ENCODE data around the gene PHF19.

Gene PHF19

DNA sequence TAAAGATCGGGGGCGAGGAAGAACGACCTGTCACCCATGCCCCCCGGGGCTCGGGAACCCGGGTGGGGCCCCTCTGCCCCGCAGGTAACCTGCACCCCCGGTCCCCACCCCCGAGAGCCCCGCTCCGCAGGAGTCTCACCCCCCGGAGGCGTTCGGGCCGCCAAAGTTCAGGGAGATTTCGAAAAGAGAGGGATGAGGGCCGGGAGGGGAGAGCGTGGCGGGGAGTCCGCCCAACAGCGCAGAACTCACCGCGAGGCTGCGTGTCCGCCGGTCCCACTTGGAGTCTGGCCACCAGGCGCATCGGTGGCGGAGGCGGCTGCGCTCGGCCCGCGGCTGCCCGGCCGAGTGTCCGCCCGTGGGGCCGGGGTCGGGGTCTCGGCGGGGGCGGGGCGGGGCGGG lies at the start of gene PHF19:
PHF19 (minus strand) TSS at position 347 of the 399 bp plus-strand sequence. CDS start 2,447 bp downstream, outside the sequence.
- Histone ChIP-seq H3K27ac (ENCODE audit: low read depth, low read length) (peak within 1 kb of the TSS; percentile 99), H3K4me3 (ENCODE audit: insufficient read depth, low read length, poor library complexity, severe bottlenecking) (peak within 1 kb of the TSS; percentile 98), H3K9me3 (ENCODE audit: insufficient read depth, low read length) (no peaks in the 10 kb centered on the region), H3K27me3 (ENCODE audit: low read length) (no peaks in the 10 kb centered on the region), H3K36me3 (ENCODE audit: low read length) (0 out of 2 replicates have a peak, but pooled peaks cover 7% of the 10 kb centered on the region), H3K79me2 (ENCODE audit: insufficient read depth, low read length) (peaks cover 8% of the 10 kb centered on the region; the same call in 1 of the 2 replicates), H4K20me1 (ENCODE audit: low read depth, low read length) (no peaks in the 10 kb centered on the region), H3K9ac (ENCODE audit: low read length) (peak within 1 kb of the TSS; percentile 100), H2AFZ (ENCODE audit: low read depth, low read length, severe bottlenecking) (peak within 1 kb of the TSS; percentile 28), H3F3A (ENCODE audit: insufficient read depth) (peaks cover 69% of the 10 kb centered on the region), H3K9me2 (replicated peaks; ENCODE audit: insufficient read depth, low read length) (no peaks in the 10 kb centered on the region), H3K4me2 (ENCODE audit: low read depth, low read length, poor library complexity, severe bottlenecking) (peak within 1 kb of the TSS; percentile 93)
- TF ChIP-seq, protein P1, sequence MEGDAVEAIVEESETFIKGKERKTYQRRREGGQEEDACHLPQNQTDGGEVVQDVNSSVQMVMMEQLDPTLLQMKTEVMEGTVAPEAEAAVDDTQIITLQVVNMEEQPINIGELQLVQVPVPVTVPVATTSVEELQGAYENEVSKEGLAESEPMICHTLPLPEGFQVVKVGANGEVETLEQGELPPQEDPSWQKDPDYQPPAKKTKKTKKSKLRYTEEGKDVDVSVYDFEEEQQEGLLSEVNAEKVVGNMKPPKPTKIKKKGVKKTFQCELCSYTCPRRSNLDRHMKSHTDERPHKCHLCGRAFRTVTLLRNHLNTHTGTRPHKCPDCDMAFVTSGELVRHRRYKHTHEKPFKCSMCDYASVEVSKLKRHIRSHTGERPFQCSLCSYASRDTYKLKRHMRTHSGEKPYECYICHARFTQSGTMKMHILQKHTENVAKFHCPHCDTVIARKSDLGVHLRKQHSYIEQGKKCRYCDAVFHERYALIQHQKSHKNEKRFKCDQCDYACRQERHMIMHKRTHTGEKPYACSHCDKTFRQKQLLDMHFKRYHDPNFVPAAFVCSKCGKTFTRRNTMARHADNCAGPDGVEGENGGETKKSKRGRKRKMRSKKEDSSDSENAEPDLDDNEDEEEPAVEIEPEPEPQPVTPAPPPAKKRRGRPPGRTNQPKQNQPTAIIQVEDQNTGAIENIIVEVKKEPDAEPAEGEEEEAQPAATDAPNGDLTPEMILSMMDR (IDR thresholded peaks at IDR 0.05; ENCODE audit: insufficient read depth, low read length, poor library complexity, severe bottlenecking) = no peak
- no peak for TF ChIP-seq EZH2phosphoT487 (conservative IDR thresholded peaks at IDR 0.05; ENCODE audit: low read length)

GRCh38 chr9:120926397-120926928 lies 49.5 kb upstream of the PHF19 start, which contains the start of gene TRAF1:
Gene TRAF1, minus strand, starts transcription at chr9:120926796. Its CDS starts 721 bp downstream, at chr9:120926075.
- Histone ChIP-seq H3K9me2 (replicated peaks; ENCODE audit: insufficient read depth, low read length) (no peaks in the 10 kb centered on the region), H4K20me1 (ENCODE audit: low read depth, low read length) (no peaks in the 10 kb centered on the region), H3K4me3 (ENCODE audit: insufficient read depth, low read length, poor library complexity, severe bottlenecking) (no peak within 1 kb of the TSS), H3K27ac (ENCODE audit: low read depth, low read length) (0 out of 2 replicates have a peak within 1 kb of the TSS, but pooled peaks have one; percentile 11), H3K79me2 (ENCODE audit: insufficient read depth, low read length) (no peaks in the 10 kb centered on the region), H3F3A (ENCODE audit: insufficient read depth) (peaks cover 25% of the 10 kb centered on the region), H2AFZ (ENCODE audit: low read depth, low read length, severe bottlenecking) (no peak within 1 kb of the TSS), H3K36me3 (ENCODE audit: low read length) (no peaks in the 10 kb centered on the region), H3K9me3 (ENCODE audit: insufficient read depth, low read length) (no peaks in the 10 kb centered on the region), H3K4me2 (ENCODE audit: low read depth, low read length, poor library complexity, severe bottlenecking) (no peak within 1 kb of the TSS), H3K27me3 (ENCODE audit: low read length) (no peaks in the 10 kb centered on the region), H3K9ac (ENCODE audit: low read length) (no peak within 1 kb of the TSS)
- TF ChIP-seq, protein P1 (IDR thresholded peaks at IDR 0.05; ENCODE audit: insufficient read depth, low read length, poor library complexity, severe bottlenecking) = no peak
- no peak for TF ChIP-seq EZH2phosphoT487 (conservative IDR thresholded peaks at IDR 0.05; ENCODE audit: low read length)

GRCh38 chr9:120925535-120926396 lies 48.8 kb upstream of the PHF19 start:
- H4K20me1 ChIP-seq (ENCODE audit: low read depth, low read length) = no peaks in the 10 kb centered on the region
- H3K9me3 ChIP-seq (ENCODE audit: insufficient read depth, low read length) = no peaks in the 10 kb centered on the region
- H3K9me2 ChIP-seq (replicated peaks; ENCODE audit: insufficient read depth, low read length) = no peaks in the 10 kb centered on the region
- no peak overlapping the region for H3K4me3 ChIP-seq (ENCODE audit: insufficient read depth, low read length, poor library complexity, severe bottlenecking)
- H3K79me2 ChIP-seq (ENCODE audit: insufficient read depth, low read length) = no peaks in the 10 kb centered on the region
- H3F3A ChIP-seq (ENCODE audit: insufficient read depth) = peaks cover 22% of the 10 kb centered on the region
- no peak overlapping the region for H3K9ac ChIP-seq (ENCODE audit: low read length)
- no peaks in the 10 kb centered on the region for H3K27me3 ChIP-seq (ENCODE audit: low read length)
- no peaks in the 10 kb centered on the region for H3K36me3 ChIP-seq (ENCODE audit: low read length)
- H3K4me2 ChIP-seq (ENCODE audit: low read depth, low read length, poor library complexity, severe bottlenecking) = no peak overlapping the region
- TF ChIP-seq, protein P1 (IDR thresholded peaks at IDR 0.05; ENCODE audit: insufficient read depth, low read length, poor library complexity, severe bottlenecking) = no peak
- TF ChIP-seq EZH2phosphoT487 (conservative IDR thresholded peaks at IDR 0.05; ENCODE audit: low read length) = no peak
- no peak overlapping the region for H3K27ac ChIP-seq (ENCODE audit: low read depth, low read length)
- no peak overlapping the region for H2AFZ ChIP-seq (ENCODE audit: low read depth, low read length, severe bottlenecking)

Measured in SU-DHL-6 (cell line).